T-helper 2 cell (primary cell): ENCODE measurements around the gene CYSTM1.
A peak's percentile ranks its signal among the peaks of the same experiment; 100 is the strongest.
"Not testable (repeated sequence)": the region's sequence is repeated elsewhere in the genome, so short reads cannot be mapped to it uniquely, and the experiment has no call there.

ENCODE experiments used
- DNase-seq, 5 experiments: peaks; one replicate each; pipeline versions ENCODE4 v3.0.0 to v3.0.0-alpha.2; 2012 to 2022

The CYSTM1 gene

DNA sequence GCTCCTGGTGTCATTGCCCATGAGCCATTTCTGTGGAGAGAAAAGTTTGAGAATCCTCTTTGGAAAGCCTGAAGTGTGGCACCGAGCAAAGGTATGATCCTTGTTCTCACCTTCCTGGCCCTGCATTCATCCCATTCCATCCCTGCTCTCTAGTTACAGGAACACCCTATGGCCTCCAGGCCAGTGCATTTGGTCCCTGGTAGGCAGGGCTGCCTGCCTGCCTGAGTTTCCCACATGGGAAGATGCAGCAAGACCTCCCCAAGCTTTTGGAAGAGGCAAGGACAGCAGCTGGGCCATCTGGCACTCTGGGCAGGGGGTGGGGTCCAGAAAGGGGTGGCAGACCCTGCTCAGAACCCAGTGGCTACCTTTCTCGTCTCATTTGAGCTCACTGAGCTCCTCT lies 24.8 kb upstream of the CYSTM1 start:
- DNase-seq: no peak

DNA sequence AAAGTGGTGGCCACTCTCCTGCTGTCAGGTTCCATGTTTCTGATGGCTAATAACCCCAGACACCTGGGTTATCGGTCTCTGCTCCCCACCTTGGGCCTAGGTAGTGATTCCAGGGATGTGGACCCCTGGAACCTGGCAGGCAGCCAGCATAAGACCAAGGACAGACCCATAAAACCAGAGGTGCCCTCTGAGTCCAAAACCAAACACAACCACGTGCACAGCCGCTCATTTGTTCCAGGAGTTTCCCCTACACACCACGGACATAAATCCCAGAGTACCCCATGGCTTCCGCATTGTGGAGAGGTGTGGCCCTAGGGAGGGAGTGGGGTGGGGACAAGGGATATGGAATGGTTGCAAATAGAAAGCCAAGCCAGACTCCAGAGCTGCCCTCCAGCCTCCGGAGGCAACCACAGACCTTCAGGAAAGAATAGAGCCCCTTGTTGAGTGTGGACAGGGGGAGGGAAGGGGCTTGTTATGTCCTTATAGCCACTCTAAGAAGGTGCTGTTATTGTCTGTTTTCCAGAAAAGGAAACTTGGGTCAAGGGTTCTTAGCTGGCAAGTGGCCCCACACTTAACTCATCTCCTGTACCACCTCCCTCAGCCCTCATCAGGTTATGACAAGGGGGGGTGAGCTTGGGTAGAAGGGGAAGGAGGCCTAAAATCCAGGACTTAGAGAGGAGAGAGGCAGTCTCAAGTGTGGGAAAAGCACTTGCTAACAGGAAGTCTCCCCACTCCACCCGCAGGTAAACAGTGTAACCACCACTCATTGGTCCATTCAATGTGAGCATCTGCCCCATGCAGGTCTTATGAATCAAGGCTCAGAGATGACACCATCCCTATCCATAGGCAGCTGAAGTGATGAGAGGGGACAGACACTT lies 23.6 kb upstream of the CYSTM1 start:
- no peak for DNase-seq

DNA sequence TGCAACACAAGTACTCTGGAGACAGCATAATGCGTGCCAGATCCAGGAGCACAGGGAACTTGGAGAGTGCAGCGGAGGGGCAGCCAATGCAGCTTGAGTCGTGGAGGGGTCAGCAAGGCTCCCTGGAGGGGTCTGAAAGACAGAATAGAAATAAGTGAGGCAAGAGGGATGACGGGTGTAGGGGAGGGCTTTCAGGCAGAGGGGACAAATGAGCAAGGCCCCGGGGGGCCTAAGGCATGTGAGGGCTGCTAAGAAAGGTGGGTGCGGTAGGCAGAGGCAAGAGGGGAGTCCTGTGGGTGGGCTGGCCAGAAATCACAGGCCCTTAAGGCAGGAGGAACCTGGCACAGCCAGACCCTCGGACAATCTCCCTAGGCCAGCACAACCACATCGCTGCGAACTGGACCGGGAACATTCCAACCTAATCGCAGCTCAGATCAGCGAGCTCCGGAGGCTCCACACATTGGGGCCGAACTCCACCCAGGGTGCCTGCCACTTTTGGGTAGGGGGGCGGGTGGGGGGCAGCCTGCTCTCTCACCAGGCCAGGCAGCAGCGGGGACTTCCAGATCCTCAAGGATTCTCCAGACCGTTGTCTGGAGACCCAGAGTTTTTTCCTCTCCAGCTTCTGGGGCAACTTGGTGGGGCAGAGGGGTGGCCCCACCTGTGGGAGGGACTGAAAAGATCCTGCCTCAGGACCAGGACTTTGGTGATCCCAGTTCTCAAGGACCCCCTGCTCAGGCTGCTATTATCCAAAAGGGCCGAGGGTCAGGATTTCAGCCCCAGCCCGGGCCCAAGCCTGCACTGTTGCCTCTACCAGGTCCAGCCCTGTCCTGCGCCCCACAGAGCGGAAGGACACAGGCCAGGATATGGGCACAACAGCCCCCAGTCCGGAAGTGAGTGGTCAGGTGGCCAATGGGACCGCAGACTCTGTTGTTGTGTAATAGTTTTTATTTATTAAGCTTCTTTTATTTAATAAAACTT lies 22.7 kb upstream of the CYSTM1 start:
- DNase-seq: no peak

DNA sequence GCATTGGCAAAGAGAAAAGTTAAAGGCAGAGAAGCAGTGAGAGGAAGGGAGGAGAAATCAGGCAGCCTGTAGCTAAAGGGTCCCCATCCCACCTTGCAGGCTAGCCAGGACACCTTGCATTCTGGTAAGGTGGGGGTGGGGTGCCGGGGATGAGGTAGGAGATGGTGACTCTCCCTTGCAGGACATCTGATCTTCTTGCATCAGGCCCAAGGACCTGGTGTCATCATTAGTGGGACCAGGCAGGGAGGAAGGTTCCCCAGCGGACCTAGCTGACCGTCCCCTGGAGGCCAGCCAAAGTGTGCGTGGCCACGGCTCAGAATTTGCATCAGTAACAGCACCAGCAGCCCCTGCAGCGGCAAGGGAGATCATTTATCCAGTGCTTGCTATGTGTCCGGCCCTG lies 21.7 kb upstream of the CYSTM1 start:
- no peak for DNase-seq

DNA sequence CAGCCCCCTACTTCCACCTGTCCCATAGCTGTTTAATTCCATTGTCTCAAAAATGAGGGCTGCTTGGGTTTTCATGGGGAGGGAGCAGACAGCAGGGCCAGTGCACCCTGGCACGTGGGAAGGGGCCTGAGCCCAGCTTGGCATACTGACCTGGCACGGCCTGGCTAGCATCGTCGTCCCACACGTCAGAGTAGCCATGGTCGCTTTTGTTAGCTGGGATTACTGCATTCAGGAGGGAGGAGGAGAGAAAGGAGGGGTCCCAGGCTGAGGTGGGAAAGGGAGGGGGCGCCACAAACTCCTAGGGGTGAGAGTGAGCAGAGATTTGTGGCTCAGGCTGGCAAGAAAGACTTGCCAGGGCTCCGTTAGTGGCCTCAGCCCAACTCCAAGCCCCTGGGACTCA lies 21.1 kb upstream of the CYSTM1 start:
- no peak for DNase-seq

DNA sequence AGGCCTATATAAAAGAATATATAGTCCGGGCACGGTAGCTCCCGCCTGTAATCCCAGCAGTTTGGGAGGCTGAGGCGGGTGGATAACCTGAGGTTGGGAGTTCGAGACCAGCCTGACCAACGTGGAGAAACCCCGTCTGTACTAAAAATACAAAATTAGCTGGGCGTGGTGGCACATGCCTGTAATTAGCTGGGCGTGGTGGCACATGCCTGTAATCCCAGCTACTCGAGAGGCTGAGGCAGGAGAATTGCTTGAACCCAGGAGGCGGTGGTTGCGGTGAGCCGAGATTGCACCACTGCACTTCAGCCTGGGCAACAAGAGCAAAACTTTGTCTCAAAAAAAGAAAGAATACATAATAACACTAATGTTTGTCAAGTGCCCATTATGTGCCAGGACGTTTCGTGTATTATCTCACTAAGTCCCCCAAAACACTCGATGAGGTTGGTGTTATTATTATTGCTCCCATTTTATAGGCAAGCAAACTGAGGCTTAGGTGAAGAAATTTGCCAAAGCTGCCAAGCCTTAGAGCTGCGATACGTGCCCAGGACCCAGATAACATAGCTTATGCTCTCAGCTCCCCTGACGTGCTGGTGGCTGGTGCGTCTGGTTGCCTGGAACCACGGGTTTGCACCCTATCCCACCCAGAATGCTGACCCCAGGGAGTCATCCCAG lies 20.1 kb upstream of the CYSTM1 start:
- not testable (repeated sequence) for DNase-seq

DNA sequence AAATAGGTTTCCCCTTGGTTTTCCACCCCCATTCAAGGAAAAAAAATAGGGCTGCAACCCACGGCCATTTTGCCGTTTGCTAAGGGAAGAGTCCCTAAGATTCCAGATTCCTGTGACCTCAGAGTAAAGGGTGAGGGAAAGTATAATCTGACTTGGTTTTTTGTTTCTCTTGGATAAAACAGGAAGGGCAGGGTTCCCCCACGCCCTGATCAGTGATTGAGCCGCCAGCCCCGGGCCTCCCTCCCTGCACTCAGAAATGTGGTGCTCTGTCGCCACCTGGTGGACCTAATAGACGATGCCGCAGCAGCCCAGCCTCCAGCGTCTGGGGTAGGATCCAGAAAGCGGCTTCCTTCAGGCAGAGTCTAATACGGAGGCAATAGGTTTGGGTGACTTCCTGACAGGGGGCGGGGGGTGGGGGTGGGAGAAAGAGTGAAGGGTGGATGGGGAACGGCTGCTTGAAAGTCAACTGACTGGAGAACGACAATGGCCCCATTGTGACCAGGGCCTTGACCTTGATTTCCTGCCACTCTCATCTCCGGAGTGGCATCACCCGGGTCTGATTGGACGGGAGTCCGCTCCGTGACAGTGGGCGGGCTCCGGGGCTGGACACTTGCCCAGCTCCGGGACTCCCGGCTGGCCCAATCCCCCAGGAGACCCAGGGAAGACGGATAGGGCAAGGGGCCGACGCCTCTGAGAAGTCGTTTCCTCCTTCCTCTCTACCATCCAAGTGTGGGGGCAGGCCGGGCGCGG lies 17.8 kb upstream of the CYSTM1 start:
- DNase-seq: peak; percentile 64 to 80 (median 76)

DNA sequence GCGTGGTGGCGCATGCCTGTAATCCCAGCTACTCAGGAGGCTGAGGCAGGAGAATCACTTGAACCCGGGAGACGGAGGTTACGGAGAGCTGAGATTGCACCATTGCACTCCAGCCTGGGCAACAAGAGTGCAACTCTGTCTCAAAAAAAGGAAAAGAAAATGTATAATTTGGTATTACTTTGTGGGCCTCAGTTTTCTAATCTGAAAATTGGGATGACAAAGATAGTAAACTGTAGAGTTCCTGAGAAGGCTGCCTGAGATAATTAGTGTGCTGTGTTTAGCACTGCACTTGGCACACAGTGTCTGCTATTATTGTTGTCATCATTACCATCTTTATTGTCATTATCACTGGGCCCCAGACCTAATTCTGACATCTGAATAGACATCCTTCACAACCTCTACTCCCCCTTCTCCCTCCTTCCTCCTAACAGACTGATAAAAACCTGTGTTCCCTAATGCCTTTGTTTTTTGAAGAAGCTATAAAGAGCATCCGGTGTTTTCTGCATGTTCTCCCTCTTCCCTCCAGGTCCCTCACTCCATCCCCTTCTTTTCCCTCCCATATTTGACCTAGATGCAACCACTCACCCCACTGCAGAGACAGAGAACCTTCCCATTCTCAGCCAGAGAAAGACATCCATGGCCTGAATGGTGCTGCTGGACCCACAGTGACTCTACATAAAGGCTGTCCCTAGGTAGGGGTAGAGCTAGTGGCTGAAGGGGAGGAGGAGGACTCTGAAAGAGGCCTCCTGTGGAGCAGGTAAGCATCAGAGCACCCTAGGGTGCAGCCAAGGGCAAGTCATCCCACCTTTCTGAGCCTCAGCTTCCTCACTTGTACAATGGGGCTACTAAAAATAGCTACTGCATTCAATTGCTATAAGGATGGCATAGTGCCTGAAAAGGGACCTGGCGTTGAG lies 15.7 kb upstream of the CYSTM1 start:
- no peak for DNase-seq

DNA sequence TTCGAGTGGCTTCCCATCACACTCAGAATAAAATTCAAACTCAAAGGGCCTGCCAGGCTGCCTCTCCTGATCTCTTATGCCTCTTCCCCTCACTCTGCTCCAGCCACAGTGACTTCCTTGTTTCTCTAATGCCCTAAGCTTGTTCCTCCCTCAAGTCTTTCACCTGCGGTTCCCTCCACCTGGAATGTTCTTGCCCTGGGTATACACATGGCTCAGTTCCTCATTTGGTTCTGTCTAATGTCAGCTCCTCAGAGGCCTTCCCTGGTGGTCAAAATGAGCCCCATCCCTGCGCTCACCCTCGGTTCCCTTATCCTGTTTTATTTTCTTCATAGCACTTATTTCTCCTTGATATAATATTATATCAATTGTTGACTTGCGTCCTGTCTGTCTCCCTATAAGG lies 12.7 kb upstream of the CYSTM1 start:
- DNase-seq: no peak

DNA sequence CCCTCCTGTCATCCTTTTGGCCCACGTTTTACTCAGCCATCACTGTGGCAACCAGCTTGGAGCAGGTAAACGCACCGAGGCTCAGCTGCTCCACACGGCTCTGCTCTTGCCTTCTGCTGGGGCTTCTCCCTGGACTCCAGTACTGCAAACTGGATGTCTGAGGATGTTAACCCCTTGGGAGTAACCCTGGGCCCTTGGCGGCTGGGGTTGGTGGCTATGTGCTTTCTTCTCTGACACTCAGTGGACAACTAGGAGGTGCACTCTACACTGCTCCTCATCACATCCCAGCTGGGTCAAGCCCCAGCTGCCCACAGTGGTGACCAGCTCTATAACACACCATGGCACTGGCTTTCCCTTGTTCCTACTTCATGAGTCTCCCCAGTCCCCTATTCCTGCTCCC lies 12.2 kb upstream of the CYSTM1 start:
- DNase-seq: no peak

DNA sequence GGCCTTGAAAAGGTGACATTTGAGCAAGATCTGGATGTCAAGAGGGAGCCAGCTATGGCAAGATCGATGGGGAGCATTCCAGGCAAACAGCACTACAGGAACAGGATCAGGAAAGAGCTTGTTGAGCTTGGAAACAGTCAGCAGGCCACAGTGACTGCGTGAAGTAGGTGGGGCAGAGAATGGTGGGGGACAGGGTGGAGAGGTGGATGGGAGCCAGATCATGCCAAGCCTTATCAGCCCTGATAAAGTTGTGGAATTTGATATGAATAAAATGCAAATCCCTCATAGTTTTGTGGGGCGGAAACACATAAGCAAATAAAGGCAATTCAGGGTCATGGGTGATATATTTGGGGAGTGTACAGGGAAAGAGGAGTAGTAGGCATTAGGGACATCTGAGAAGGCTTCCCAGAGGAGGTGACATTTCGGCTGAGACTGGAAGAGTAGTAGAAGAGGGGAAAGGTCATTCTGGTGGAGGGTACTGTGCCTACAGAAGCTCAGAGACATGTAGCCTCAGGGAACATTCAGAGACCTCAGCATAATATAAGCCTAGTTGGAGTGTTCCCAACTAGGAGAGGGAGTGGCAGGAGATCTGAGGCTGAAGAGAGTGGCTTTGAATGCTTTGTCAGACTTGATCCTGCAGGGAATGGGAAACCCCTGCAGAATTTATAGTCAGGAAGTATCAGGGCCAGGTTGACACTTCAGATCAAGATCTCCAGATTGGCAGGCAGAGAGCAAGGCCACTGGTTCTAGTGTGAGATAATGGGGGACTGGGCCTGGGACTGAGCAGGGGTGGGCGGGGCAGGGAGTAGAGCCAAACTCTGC lies 9.7 kb upstream of the CYSTM1 start:
- no peak for DNase-seq

DNA sequence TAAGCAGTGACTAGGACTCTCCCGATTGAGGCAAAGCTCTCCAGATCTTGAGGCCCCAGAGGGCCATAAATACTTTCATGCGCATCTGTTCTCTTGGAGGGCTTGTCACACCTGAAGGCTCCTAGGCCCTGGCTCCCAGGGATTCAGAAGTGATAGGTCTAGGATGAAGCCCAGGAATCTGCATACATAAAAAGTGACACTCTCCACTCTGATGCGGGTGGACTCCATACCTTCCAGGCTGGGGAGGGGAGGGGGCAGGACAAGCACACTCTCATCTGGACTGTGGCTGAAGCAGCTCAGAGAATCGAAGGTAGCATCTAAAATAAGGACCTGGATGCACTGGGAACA lies 9.1 kb upstream of the CYSTM1 start:
- DNase-seq: no peak

DNA sequence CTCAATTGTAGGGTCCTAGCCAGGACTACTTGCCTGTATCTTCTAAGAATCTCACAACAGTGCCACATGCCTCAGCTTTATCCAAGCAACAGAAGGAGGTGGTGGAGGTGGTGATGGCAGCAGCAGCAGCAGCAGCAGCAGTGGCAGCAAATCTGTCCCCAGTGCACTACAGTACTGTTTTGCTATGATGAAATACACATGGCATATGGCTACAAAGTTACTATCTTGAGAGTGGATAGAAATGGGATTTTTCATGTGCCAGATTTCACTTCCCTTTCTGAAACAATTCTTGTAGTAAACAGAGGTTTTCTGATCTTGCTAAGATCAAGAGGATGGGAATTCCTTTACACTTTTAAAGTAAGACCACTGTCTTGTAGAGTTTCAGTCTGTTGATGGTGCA lies 8.1 kb upstream of the CYSTM1 start:
- DNase-seq: no peak

DNA sequence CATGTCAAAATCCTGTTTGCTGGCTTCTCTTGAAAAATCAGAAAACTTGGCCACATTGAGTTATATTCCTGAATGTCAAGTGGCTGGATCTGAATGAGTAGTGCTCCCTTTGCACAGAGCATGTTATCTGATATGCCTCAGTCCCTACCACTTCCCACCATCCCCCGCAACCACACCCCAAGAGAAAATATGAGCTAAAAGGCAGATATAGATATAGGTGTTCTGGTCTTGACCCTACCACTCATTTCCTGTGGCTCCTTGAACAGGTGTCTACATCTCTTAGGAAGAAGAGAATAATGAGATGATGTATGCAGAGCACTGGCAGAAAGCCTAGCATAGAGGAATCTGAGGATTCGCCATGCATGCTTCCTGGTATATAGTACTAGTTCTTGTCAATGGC lies 6.6 kb upstream of the CYSTM1 start:
- no peak for DNase-seq

DNA sequence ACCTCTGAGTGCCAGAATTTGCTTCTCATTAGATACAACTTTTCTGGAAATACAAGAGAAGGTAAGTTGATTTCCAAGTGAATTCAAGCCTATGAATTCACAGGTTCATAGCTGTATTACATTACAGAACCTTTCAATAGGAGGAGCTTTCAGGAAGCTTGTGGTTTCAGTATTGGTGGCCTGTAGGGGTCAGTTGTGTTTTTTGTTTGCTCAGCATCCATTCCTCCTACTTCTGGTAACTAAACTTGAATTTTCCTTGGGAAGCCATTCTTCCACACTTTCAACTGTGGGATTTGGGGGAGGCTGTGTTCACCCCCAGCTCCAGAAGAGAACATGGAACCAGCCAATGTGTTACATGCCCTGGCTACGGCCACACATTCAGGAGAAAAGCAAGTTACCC lies 5.6 kb upstream of the CYSTM1 start:
- no peak for DNase-seq

DNA sequence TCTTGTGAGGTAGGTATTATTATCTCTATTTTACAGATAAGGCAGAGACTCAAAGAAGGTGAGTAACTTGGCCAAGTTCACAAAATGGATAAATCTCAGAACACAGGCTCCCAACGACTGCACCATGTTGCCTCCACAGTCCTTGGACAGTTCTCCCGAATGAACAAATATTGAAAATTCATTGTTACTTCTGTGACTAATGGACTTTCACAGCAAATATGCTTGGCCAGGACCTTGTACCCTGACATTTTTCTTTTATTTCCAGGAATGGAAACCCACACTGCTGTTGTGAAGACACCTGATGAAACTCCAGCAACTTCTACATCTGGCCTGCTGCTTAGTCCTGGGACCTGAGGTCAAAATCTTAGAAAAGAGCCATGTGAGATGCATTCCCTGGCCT lies 2.5 kb upstream of the CYSTM1 start:
- DNase-seq: no peak

DNA sequence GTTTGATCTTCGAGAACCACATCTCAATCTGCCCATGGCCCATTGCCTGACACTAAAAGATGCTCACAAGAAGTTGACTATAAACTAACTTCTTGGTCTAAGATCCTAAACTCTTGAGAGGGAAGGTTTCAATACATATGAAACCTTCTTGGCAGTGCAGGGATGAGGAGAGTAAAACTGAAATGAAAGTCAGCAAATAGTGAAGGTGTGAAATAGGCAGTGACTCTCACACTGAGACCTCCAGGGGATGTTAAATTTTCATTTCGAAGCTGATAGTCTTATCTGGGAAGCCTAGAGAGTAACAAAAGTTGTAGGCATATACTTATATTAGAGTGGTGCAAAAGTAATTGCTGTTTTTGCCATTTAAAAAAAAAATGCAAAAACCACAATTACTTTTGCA lies 974 bp upstream of the CYSTM1 start:
- DNase-seq: no peak

DNA sequence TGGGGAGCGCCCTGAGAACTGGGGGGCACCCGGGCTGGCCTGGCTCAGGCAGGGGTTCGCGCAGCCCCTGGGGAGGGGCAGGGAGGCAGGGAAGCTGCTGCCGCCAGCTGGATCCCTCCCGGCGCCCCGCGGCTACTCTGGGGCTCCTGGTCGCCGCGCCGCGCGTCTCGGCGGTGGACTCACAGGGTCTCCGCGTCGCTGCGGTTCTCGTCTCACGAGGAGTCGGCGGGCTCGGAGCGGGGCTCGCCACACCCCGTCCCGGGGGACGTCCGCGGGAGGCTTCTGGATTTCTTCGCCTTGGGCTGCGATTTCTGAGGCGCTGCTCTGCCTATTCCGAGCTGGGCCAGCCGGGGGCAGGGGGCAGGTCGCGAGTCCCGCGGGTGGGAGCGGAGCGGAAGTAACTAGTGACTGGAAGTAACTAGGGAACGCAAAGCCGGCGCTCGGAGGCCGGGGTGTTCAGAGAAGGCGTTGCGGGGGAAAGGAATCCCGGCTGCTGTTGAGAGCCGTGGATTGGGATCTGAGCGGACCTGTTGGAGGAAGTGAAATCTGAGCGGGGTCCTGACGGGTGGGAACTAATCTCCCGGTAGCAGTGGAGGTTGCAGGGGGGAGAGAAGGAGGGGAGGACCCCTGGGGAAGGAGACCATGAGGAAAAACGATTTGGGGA lies 511 bp downstream of the CYSTM1 start:
- peak; percentile 32 to 62 (median 55) for DNase-seq

DNA sequence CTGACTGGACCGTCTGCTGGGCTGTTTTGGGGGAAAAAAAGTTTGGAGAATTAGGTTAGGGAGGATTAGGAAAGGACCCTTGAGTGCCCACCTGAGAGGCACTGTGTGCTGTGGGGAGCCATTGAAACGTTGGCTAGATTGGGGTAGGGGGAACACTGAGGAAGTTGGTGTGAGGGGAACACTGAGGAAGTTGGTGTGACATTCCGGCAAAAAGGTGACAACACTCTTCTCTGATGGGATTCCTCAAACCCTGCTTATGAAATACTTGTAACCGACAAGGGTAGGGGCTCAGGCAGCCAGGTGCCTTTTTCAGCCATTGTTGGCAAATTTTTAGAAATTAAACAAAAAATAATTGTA lies 1.0 kb downstream of the CYSTM1 start:
- DNase-seq: no peak

DNA sequence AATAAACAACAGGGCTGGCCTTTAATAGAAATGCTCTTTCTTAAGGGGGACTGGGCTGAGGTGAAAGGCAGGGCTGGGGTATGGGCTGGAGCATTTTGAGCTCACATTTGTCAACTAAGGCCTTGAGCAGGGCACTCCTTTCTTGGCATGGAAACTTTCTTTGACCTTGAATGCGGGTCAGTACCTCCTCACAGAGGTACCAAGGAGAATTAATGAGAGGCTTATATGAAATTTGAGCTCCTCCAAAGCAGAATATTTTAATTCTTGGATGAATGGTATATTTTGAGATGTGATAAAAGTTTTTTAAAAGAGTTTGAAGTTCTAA lies 3.1 kb downstream of the CYSTM1 start:
- DNase-seq: no peak
